CD4-positive, alpha-beta memory T cell (primary cell): Measurements from ENCODE around the gene PIAS4. TPM values are rescaled to one million over a fixed set of nuclear protein-coding genes. Genes with fewer than 3 reads are reported as not detected.

Experiments used
- CTCF ChIA-PET: fragments of 350-600 bp; sonication (Branson Sonifier 250); formaldehyde crosslinking; loops from one replicate; lab custom pipeline; 2021; ENCODE audit warnings: inconsistent platforms; ENCODE audit not compliant: partially characterized antibody; lab: Charles Lee
- POLR2A ChIA-PET: fragments of 350-600 bp; sonication (Branson Sonifier 250); formaldehyde crosslinking; loops from one replicate; lab custom pipeline; 2021; ENCODE audit not compliant: partially characterized antibody; lab: Charles Lee
- DNase-seq, 5 donors: peaks; one replicate each; pipeline versions ENCODE4 v3.0.0 to v3.0.0-alpha.2; 2020 to 2022; ENCODE audit warnings: mixed read lengths in 1 of 5
- H3K27ac ChIP-seq: one replicate; pipeline ENCODE4 v1.7.0; 2013; ENCODE audit warnings: low read depth, low read length
- H3K27me3 ChIP-seq: 2 replicates; pipeline ENCODE4 v1.7.0; 2013; ENCODE audit warnings: mild to moderate bottlenecking, low read length, moderate library complexity; ENCODE audit not compliant: insufficient read depth
- H3K36me3 ChIP-seq: 2 replicates; pipeline ENCODE4 v1.7.0; 2013; ENCODE audit warnings: mild to moderate bottlenecking, low read length, moderate library complexity; ENCODE audit not compliant: insufficient read depth
- H3K4me1 ChIP-seq: 2 replicates; pipeline ENCODE4 v1.7.0; 2013; ENCODE audit warnings: mild to moderate bottlenecking, low read length, moderate library complexity; ENCODE audit not compliant: insufficient read depth
- H3K4me3 ChIP-seq, 2 donors: one replicate each; pipeline ENCODE4 v1.7.0; 2013; ENCODE audit warnings: low read length in 2 of 2, mild to moderate bottlenecking in 1 of 2
- H3K9me3 ChIP-seq, 2 donors: one replicate each; pipeline ENCODE4 v1.7.0; 2013; ENCODE audit warnings: low read length in 2 of 2, control low read depth in 1 of 2; ENCODE audit not compliant: control insufficient read depth in 1 of 2
- H3K27ac Mint-ChIP-seq, 7 donors: one replicate each; pipeline ENCODE4 v1.8.0; 2020 to 2021; ENCODE audit warnings: mixed read lengths in 7 of 7, mild to moderate bottlenecking in 6 of 7, inconsistent platforms in 3 of 7, moderate library complexity in 3 of 7
- H3K27me3 Mint-ChIP-seq, 2 donors: one replicate each; pipeline ENCODE4 v1.8.0; 2020 to 2021; ENCODE audit warnings: mixed read lengths in 2 of 2
- H3K36me3 Mint-ChIP-seq, 2 donors: one replicate each; pipeline ENCODE4 v1.8.0; 2020 to 2021; ENCODE audit warnings: mixed read lengths in 2 of 2, inconsistent platforms in 1 of 2, mild to moderate bottlenecking in 1 of 2
- H3K4me1 Mint-ChIP-seq, 4 donors: one replicate each; pipeline ENCODE4 v1.8.0; 2020 to 2021; ENCODE audit warnings: mixed read lengths in 4 of 4, mild to moderate bottlenecking in 1 of 4
- H3K4me3 Mint-ChIP-seq, 8 donors: one replicate each; pipeline ENCODE4 v1.8.0; 2020 to 2021; ENCODE audit warnings: mixed read lengths in 8 of 8, mild to moderate bottlenecking in 7 of 8, moderate library complexity in 6 of 8, inconsistent platforms in 3 of 8
- H3K9me3 Mint-ChIP-seq, 8 donors: one replicate each; pipeline ENCODE4 v1.8.0; 2020 to 2021; ENCODE audit warnings: mixed read lengths in 8 of 8, mild to moderate bottlenecking in 5 of 8, inconsistent platforms in 3 of 8, moderate library complexity in 1 of 8
- intact Hi-C: fragments of 100-400 bp; cut with micrococcal nuclease; formaldehyde crosslinking; loops from one replicate; pipeline ENCODE4 v1.15.1; 2023
- polyA plus RNA-seq, 2 donors: library from polyadenylated mRNA; unstranded; fragments of 300-500 nt; fragmentation: Illumina TruSeq; gene quantifications; one replicate each; pipeline ENCODE4 v1.2.3, GENCODE V29; 2021
- total RNA-seq, 2 experiments: library from RNA; stranded (reverse); gene quantifications; one replicate each; pipeline ENCODE4 v1.2.3, GENCODE V29; 2021

The PIAS4 gene
- total and polyA plus RNA-seq, 4 experiments from 2014 or later: 5.2 to 42.6 (median 22.4) TPM

DNA sequence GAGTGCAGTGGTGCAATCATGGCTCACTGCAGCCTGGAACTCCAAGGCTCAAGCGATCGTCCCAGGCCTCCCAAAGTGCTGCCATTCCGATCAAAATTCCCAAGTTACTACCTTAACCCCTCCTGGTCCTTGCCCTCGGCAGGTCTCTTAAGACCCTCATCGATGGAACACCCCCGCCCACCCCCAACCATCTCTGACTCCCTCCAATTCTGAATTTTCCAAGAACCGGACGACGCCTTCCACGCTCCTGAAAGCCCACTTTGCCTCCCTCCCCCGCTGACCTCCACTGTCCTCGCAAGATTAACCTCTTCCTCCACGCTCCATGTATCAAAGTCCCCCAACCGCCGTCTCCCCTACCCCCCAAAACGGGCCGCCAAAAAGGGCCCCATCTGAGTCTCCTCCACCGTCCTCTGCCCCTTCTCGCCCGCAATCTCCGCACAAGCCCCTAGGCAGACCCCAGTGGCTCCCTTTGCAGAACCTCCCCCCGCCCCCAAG lies 37.2 kb upstream of the PIAS4 start:
- Histone ChIP-seq H3K9me3 (no peaks in the 10 kb centered on the region), H3K36me3 (peaks cover 19% of the 10 kb centered on the region), H3K4me3 (peak overlapping the region; percentile 74 to 78), H3K27me3 (no peaks in the 10 kb centered on the region), H3K27ac (peak overlapping the region; percentile 86), H3K4me1 (peaks cover 25% of the 10 kb centered on the region)
- no peaks in the 10 kb centered on the region for H3K27me3 Mint-ChIP-seq
- ChIA-PET CTCF (interaction anchor here (0.5 to 2.1 kb wide), 4 partner anchors 11 to 42 kb away, joined by 3 to 12 read pairs (median 6); partner anchors contain the start of gene EEF2), POLR2A (interaction anchor here (1.0 to 6.2 kb wide), 6 partner anchors 8 to 208 kb away, joined by 3 to 106 read pairs (median 4); partner anchors contain the start of genes EEF2, MRPL54 and PIAS4)
- H3K4me3 Mint-ChIP-seq: peak overlapping the region; percentile 87 to 92 (median 91)
- intact Hi-C loops: loop anchor here (2.0 kb wide), 1 partner anchor 208 kb away; the partner anchor contains the start of gene MRPL54
- H3K4me1 Mint-ChIP-seq: peaks cover 11 to 34% (median 26%) of the 10 kb centered on the region in 4 donors
- peaks cover 0 to 26% of the 10 kb centered on the region in 2 donors for H3K36me3 Mint-ChIP-seq
- no peak for DNase-seq
- peak overlapping the region; percentile 84 to 94 (median 92) for H3K27ac Mint-ChIP-seq
- H3K9me3 Mint-ChIP-seq: no peaks in the 10 kb centered on the region

DNA sequence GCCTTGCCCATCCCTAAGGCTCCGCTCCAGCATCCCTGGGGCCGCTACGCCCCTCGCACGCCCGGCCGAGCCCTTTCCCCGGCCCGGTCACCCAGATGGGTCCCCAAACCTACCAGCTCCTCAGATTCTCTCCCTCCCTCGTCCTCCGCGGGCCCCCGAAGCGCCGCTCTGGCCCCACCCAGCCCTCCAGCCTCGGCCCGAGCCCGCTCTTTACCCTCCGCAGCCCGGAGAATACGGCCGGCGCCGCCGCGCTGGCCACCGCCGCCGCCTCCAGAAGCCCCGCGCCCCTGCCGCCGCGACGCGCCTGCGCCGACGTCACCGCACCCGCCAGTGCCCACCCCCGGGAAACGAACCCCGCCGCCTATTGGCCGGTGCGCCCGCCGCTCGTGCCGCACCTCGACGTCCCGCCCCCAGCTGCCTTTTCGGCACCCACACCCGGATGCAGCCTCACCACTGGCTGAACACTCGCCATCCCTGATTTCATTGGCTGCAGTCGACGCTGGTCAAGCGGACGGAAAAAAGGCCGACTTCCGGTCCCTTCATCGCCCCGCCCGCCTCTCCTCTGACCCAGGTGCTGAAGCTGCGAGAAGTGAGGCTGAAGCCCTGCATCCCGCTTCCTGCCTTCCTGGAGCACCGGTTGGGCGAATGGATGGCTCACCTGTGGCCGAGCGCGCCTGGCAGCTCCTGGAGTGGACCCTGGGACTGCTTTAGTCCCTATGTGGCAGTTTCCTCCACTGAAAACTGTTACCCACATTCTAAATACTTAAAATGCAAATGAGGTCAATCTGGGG lies 36.5 kb upstream of the PIAS4 start, which contains the start of gene DAPK3:
Gene DAPK3, minus strand, starts transcription at position 292 of the 791 bp plus-strand sequence. CDS start 1,364 bp downstream, outside the sequence.
- intact Hi-C loops: loop anchor here (1.0 to 2.0 kb wide), 3 partner anchors 14 to 208 kb away; partner anchors contain the start of genes EEF2, MRPL54 and PIAS4
- ChIA-PET CTCF (interaction anchor here (0.5 to 2.1 kb wide), 5 partner anchors 11 to 42 kb away, joined by 3 to 12 read pairs (median 4); partner anchors contain the start of gene EEF2), POLR2A (interaction anchor here (1.0 to 6.2 kb wide), 7 partner anchors 8 to 208 kb away, joined by 3 to 106 read pairs (median 4); partner anchors contain the start of genes EEF2, MRPL54 and PIAS4)
- H3K4me1 Mint-ChIP-seq: peaks cover 11 to 34% (median 25%) of the 10 kb centered on the region in 4 donors
- Histone ChIP-seq H3K4me1 (peaks cover 25% of the 10 kb centered on the region), H3K27me3 (no peaks in the 10 kb centered on the region), H3K36me3 (peaks cover 22% of the 10 kb centered on the region), H3K4me3 (peak within 1 kb of the TSS; percentile 74 to 78), H3K9me3 (no peaks in the 10 kb centered on the region), H3K27ac (peak within 1 kb of the TSS; percentile 86)
- peaks cover 0 to 29% of the 10 kb centered on the region in 2 donors for H3K36me3 Mint-ChIP-seq
- H3K27me3 Mint-ChIP-seq: no peaks in the 10 kb centered on the region
- peak within 1 kb of the TSS; percentile 90 to 94 (median 92) for H3K27ac Mint-ChIP-seq
- peak within 1 kb of the TSS; percentile 87 to 92 (median 91) for H3K4me3 Mint-ChIP-seq
- DNase-seq: peak; percentile 85 to 87 (median 85)
- H3K9me3 Mint-ChIP-seq: peaks cover 0 to 3% (median 0%) of the 10 kb centered on the region in 8 donors

DNA sequence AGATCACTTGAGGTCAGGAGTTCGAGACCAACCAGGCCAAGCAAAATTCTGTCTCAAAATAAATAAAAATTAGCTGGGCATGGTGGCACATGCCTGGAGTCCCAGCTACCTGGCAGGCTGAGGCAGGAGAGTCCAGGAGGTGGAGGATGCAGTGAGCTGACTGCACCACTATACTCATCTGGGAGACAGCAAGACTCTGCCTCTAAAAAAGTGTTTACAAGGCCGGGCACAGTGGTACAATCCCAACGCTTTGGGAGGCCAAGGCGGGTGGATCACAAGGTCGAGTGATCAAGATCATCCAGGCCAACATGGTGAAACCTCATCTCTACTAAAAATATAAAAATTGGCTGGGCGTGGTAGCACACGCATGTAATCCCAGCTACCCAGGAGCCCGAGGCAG lies 32.4 kb upstream of the PIAS4 start:
- peaks cover 5 to 20% (median 12%) of the 10 kb centered on the region in 4 donors for H3K4me1 Mint-ChIP-seq
- no peaks in the 10 kb centered on the region for H3K27me3 ChIP-seq
- H3K27me3 Mint-ChIP-seq: no peaks in the 10 kb centered on the region
- ChIA-PET POLR2A (interaction anchor here (0.8 to 3.5 kb wide), 2 partner anchors 10 to 13 kb away, joined by 4 to 26 read pairs; partner anchors contain the start of gene EEF2), CTCF (interaction anchor here (1.4 kb wide), 1 partner anchor 13 kb away, joined by 7 read pairs; no protein-coding TSS in a partner anchor)
- H3K9me3 ChIP-seq: no peaks in the 10 kb centered on the region
- intact Hi-C loops: no loop called here
- peaks cover 12% of the 10 kb centered on the region for H3K4me1 ChIP-seq
- peak overlapping the region in 2 of 7 donors; percentile 35 to 89 for H3K27ac Mint-ChIP-seq
- H3K4me3 Mint-ChIP-seq: no peak overlapping the region
- peaks cover 21 to 46% of the 10 kb centered on the region in 2 donors for H3K36me3 Mint-ChIP-seq
- DNase-seq: no peak
- H3K9me3 Mint-ChIP-seq: peaks cover 0 to 11% (median 0%) of the 10 kb centered on the region in 8 donors
- peaks cover 47% of the 10 kb centered on the region for H3K36me3 ChIP-seq
- H3K27ac ChIP-seq: no peak overlapping the region
- H3K4me3 ChIP-seq: no peak overlapping the region

DNA sequence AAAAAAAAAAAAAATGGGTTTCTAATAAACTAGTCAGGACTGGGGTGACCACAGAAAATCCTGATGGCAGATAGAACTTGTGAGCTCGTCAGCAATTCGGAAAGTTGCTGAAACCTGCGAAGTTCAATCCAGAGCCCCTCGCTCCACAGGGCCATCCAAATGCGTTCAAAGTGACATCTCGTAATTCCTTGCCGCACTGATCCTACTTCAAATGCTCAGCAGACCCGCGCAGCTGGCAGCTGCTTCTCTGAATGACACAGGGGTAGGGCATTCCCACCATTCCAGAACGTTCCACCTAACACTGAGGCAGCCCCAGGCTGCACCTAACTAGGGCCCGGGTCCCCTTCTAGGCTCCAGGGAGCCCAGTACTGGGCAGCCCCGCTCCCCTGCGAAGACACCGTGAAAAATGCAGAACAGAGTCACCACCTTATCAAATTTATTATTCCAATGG lies 31.9 kb upstream of the PIAS4 start:
- no peak overlapping the region for H3K4me3 ChIP-seq
- H3K36me3 ChIP-seq: peaks cover 52% of the 10 kb centered on the region
- peaks cover 13% of the 10 kb centered on the region for H3K4me1 ChIP-seq
- POLR2A ChIA-PET: interaction anchor here (0.6 to 3.5 kb wide), 3 partner anchors 9 to 151 kb away, joined by 4 to 26 read pairs (median 5); partner anchors contain the start of gene EEF2
- intact Hi-C loops: no loop called here
- no peak for DNase-seq
- H3K27me3 Mint-ChIP-seq: no peaks in the 10 kb centered on the region
- H3K27ac ChIP-seq: no peak overlapping the region
- peak overlapping the region in 3 of 7 donors; percentile 43 to 89 (median 85) for H3K27ac Mint-ChIP-seq
- H3K36me3 Mint-ChIP-seq: peaks cover 21 to 45% of the 10 kb centered on the region in 2 donors
- no peaks in the 10 kb centered on the region for H3K27me3 ChIP-seq
- CTCF ChIA-PET: interaction anchor here (1.4 kb wide), 1 partner anchor 12 kb away, joined by 7 read pairs; no protein-coding TSS in a partner anchor
- H3K9me3 ChIP-seq: no peaks in the 10 kb centered on the region
- H3K9me3 Mint-ChIP-seq: peaks cover 0 to 11% (median 0%) of the 10 kb centered on the region in 8 donors
- peaks cover 2 to 15% (median 8%) of the 10 kb centered on the region in 4 donors for H3K4me1 Mint-ChIP-seq
- H3K4me3 Mint-ChIP-seq: peak overlapping the region in 1 of 8 donors; percentile 39

DNA sequence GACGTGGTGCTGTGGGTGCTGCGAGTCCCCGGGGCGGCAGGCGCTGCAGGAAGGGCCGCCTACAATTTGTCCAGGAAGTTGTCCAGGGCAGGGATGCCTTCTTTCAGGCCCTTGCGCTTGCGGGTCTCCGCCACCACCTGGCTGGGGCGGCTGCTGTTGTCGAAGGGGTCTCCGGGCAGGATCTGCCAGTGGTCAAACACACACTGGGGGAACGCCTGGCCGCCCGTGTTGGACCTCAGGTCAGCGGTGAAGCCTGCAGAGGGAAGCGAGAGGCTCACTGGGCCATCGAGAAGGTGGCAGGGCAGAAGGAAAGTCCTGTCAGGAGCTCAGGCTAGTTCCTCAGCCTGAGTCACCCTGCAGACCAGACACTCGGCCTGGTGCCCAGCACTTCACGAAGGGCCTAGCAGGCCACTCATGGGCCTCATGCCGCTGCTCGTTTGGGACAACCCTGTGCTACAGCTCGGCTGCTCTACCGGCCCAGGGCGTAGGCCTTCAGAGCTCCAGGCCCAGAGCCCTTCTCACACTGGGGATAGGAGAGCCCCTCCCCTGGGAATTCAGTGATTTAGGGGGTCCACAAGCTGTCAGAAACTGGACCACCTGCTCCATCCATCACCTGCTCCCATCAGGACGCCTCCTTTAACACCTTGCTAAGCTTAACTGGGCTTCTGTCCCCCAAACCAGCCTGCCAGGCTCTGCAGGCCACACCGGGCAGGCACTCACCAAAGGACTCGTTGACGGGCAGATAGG lies 30.9 kb upstream of the PIAS4 start:
- Mint-ChIP-seq H3K4me3 (peak overlapping the region in 2 of 8 donors; percentile 13 to 25), H3K4me1 (peaks cover 0 to 18% (median 3%) of the 10 kb centered on the region in 4 donors), H3K27ac (peak overlapping the region in 2 of 7 donors; percentile 88 to 89), H3K36me3 (peaks cover 27 to 50% of the 10 kb centered on the region in 2 donors), H3K9me3 (peaks cover 0 to 11% (median 0%) of the 10 kb centered on the region in 8 donors), H3K27me3 (no peaks in the 10 kb centered on the region)
- CTCF ChIA-PET: interaction anchor here (0.8 kb wide), 1 partner anchor 11 kb away, joined by 4 read pairs; no protein-coding TSS in a partner anchor
- H3K36me3 ChIP-seq: peaks cover 62% of the 10 kb centered on the region
- H3K9me3 ChIP-seq: no peaks in the 10 kb centered on the region
- peaks cover 10% of the 10 kb centered on the region for H3K4me1 ChIP-seq
- peak in 1 of 5 donors; percentile 14 for DNase-seq
- intact Hi-C loops: no loop called here
- H3K27me3 ChIP-seq: no peaks in the 10 kb centered on the region
- H3K27ac ChIP-seq: no peak overlapping the region
- POLR2A ChIA-PET: interaction anchor here (2.2 to 3.5 kb wide), 2 partner anchors 8 to 11 kb away, joined by 10 to 26 read pairs; partner anchors contain the start of gene EEF2
- no peak overlapping the region for H3K4me3 ChIP-seq
